SH-SY5Y (cell line): ENCODE data around the gene TEX55.

Experiments
- GATA2 ChIP-seq: IDR thresholded peaks from 2 replicates; pipeline ENCODE4 v1.6.1; 2011; ENCODE audit warnings: mild to moderate bottlenecking, low read depth, low read length
- GATA3 ChIP-seq: IDR thresholded peaks from 2 replicates; pipeline ENCODE4 v1.6.1; 2011; ENCODE audit warnings: low read depth, mild to moderate bottlenecking, low read length, moderate library complexity

DNA sequence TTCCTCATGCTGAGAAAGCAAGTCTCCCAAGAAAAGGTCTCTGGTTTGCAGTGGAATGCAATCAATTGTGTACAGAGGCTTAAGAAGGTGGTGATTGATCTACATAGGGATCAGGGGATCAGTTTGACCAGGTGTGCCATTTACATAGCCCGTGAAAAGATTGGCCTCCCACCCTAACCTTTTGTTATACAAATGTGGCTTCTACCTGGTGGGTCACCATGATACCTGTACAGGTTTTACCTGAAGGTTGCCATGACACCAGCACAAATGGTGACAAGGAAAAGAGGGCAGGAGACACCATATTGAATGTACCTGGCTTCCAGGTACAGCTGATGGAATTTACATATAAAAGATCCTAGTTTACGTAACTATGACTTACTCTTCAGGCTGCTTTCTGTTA is 25.5 kb upstream of the TEX55 start:
- TF ChIP-seq GATA2 (no peak), GATA3 (no peak)
